ENCODE data around the gene RPS6KC1.

RPS6KC1 gene

GRCh38 chr1:213125643-213126042 lies 74.6 kb downstream of the RPS6KC1 start:
- no peaks in the 10 kb centered on the region for H3K27me3 ChIP-seq
- no peak overlapping the region for H3K4me3 ChIP-seq
- H3K4me1 ChIP-seq: peaks cover 0 to 12% (median 0%) of the 10 kb centered on the region in 4 donors
- H3K36me3 ChIP-seq: no peaks in the 10 kb centered on the region
- intact Hi-C loops (cut with DNase I; ENCODE audit: low total_unique reads): loop anchor here (10.0 kb wide), 1 partner anchor 999 kb away; no protein-coding TSS in a partner anchor
- no peak for TF ChIP-seq CTCF (IDR thresholded peaks at IDR 0.05)
- H3K27ac ChIP-seq: no peak overlapping the region
- no peak for DNase-seq
- H3K9me3 ChIP-seq: no peaks in the 10 kb centered on the region

GRCh38 chr1:213127074-213127473 lies 76.0 kb downstream of the RPS6KC1 start:
- TF ChIP-seq CTCF (IDR thresholded peaks at IDR 0.05): no peak
- intact Hi-C loops (cut with DNase I; ENCODE audit: low total_unique reads): loop anchor here (10.0 kb wide), 1 partner anchor 998 kb away; no protein-coding TSS in a partner anchor
- H3K9me3 ChIP-seq: no peaks in the 10 kb centered on the region
- H3K36me3 ChIP-seq: no peaks in the 10 kb centered on the region
- DNase-seq: no peak
- H3K27me3 ChIP-seq: no peaks in the 10 kb centered on the region
- peaks cover 0 to 15% (median 0%) of the 10 kb centered on the region in 4 donors for H3K4me1 ChIP-seq
- H3K4me3 ChIP-seq: no peak overlapping the region
- H3K27ac ChIP-seq: no peak overlapping the region

- intact Hi-C loops (cut with DNase I; ENCODE audit: low total_unique reads): no loop called here
- H3K9me3 ChIP-seq: no peaks in the 10 kb centered on the region
- no peaks in the 10 kb centered on the region for H3K27me3 ChIP-seq
- DNase-seq: no peak
- TF ChIP-seq CTCF (IDR thresholded peaks at IDR 0.05): peak; percentile 31 to 53
- no peaks in the 10 kb centered on the region for H3K36me3 ChIP-seq
- H3K27ac ChIP-seq: peak overlapping the region in 1 of 2 donors; percentile 19
- no peak overlapping the region for H3K4me3 ChIP-seq
- H3K4me1 ChIP-seq: peaks cover 0 to 40% (median 16%) of the 10 kb centered on the region in 4 donors
Observed at GRCh38 chr1:213131851-213132655, 81.0 kb downstream of the RPS6KC1 start.

- H3K27me3 ChIP-seq: no peaks in the 10 kb centered on the region
- H3K9me3 ChIP-seq: no peaks in the 10 kb centered on the region
- no peaks in the 10 kb centered on the region for H3K36me3 ChIP-seq
- no peak overlapping the region for H3K4me3 ChIP-seq
- H3K27ac ChIP-seq: peak overlapping the region in 1 of 2 donors; percentile 14
- TF ChIP-seq CTCF (IDR thresholded peaks at IDR 0.05): no peak
- H3K4me1 ChIP-seq: peaks cover 0 to 47% (median 16%) of the 10 kb centered on the region in 4 donors
- no peak for DNase-seq
- intact Hi-C loops (cut with DNase I; ENCODE audit: low total_unique reads): no loop called here
Observed at GRCh38 chr1:213135572-213135971, 84.5 kb downstream of the RPS6KC1 start.

- Histone ChIP-seq H3K4me1 (peaks cover 0 to 47% (median 16%) of the 10 kb centered on the region in 4 donors), H3K9me3 (no peaks in the 10 kb centered on the region), H3K27ac (peak overlapping the region in 1 of 2 donors; percentile 14), H3K4me3 (no peak overlapping the region), H3K36me3 (no peaks in the 10 kb centered on the region), H3K27me3 (no peaks in the 10 kb centered on the region)
- no peak for TF ChIP-seq CTCF (IDR thresholded peaks at IDR 0.05)
- DNase-seq: no peak
- intact Hi-C loops (cut with DNase I; ENCODE audit: low total_unique reads): no loop called here
Observed at GRCh38 chr1:213136190-213136917, 85.3 kb downstream of the RPS6KC1 start.
